ENCODE measurements around the gene ZBP1. TPM values are rescaled to one million over a fixed set of nuclear protein-coding genes. Genes with fewer than 3 reads are reported as not detected.

The ZBP1 gene
- total and polyA plus RNA-seq, 10 of the 15 experiments (the other 5 are each of a cell fraction or from before 2014, with no cell fraction given), result 0.93 to 10.6 (median 4.8) TPM

- TF ChIP-seq SMARCA5 (IDR thresholded peaks at IDR 0.05) (peak; percentile 75; the same call in 1 of the 2 replicates), SPI1 (IDR thresholded peaks at IDR 0.05; ENCODE audit: borderline replicate concordance, insufficient read depth, low read depth, low read length) (no peak), RB1 (IDR thresholded peaks at IDR 0.05; ENCODE audit: borderline replicate concordance) (no peak), CHD4 (IDR thresholded peaks at IDR 0.05) (no peak), RAD21 (IDR thresholded peaks at IDR 0.05; ENCODE audit: insufficient read depth, low read depth, low read length) (no peak), CBX3 (IDR thresholded peaks at IDR 0.05; ENCODE audit: borderline replicate concordance, low read depth) (no peak), SREBF2 (IDR thresholded peaks at IDR 0.05; ENCODE audit: low read length) (no peak), CHD1 (IDR thresholded peaks at IDR 0.05; ENCODE audit: low read depth, low read length) (no peak), CREB1 (IDR thresholded peaks at IDR 0.05; ENCODE audit: low read depth) (no peak), MXI1 (IDR thresholded peaks at IDR 0.05; ENCODE audit: low read depth, low read length) (0 out of 2 replicates have a peak, but pooled peaks have one; percentile 39), ZNF207 (IDR thresholded peaks at IDR 0.05; ENCODE audit: borderline replicate concordance) (no peak; the same call in 1 of the 2 replicates), IRF4 (IDR thresholded peaks at IDR 0.05; ENCODE audit: low read depth, low read length) (peak; percentile 100), ATF7 (IDR thresholded peaks at IDR 0.05; ENCODE audit: low read depth) (peak; percentile 82), RELA (IDR thresholded peaks at IDR 0.05; ENCODE audit: borderline replicate concordance, partially characterized antibody) (no peak), TBL1XR1 (IDR thresholded peaks at IDR 0.05; ENCODE audit: low read depth, low read length) (no peak), SUZ12 (IDR thresholded peaks at IDR 0.05; ENCODE audit: unreplicated experiment) (no peak), ZNF687 (IDR thresholded peaks at IDR 0.05) (no peak), ZNF622 (IDR thresholded peaks at IDR 0.05) (no peak), SMAD1 (IDR thresholded peaks at IDR 0.05; ENCODE audit: low read depth, partially characterized antibody) (no peak), PBX3 (IDR thresholded peaks at IDR 0.05; ENCODE audit: insufficient replicate concordance, low read depth, low read length) (peak; percentile 67), CEBPB (IDR thresholded peaks at IDR 0.05; ENCODE audit: borderline replicate concordance in 1 of 2, low read depth in 2 of 2, low read length in 2 of 2) (peak in 1 of 2 experiments; percentile 80; a peak in 2 of 4 replicates), NR2F1 (conservative IDR thresholded peaks at IDR 0.05) (peak; percentile 84), SP1 (IDR thresholded peaks at IDR 0.05; ENCODE audit: low read depth, low read length) (peak; percentile 55), TCF12 (IDR thresholded peaks at IDR 0.05; ENCODE audit: low read depth, low read length) (peak; percentile 99), NFYB (IDR thresholded peaks at IDR 0.05; ENCODE audit: insufficient read depth, low read depth, low read length) (0 out of 2 replicates have a peak, but pooled peaks have one; percentile 33), POU2F2 (IDR thresholded peaks at IDR 0.05; ENCODE audit: borderline replicate concordance, low read depth, low read length) (no peak; the same call in 2 of the 3 replicates), PML (IDR thresholded peaks at IDR 0.05; ENCODE audit: low read length) (0 out of 2 replicates have a peak, but pooled peaks have one; percentile 54), STAT3 (IDR thresholded peaks at IDR 0.05; ENCODE audit: low read depth, low read length) (no peak)
Measured at GRCh38 chr20:57619051-57619831, 985 bp downstream of the ZBP1 start (continued).
